HL-60/S4 (cell line): ENCODE data around the gene NEGR1.

Source experiments
- in situ Hi-C: fragments of 300-500 bp; cut with MboI; formaldehyde crosslinking; loops from 2 replicates; pipeline ENCODE4 v1.14.3; 2022; ENCODE audit warnings: low sequenced_read_pairs

The NEGR1 gene

GRCh38 chr1:72235062-72235461, 47.3 kb downstream of the NEGR1 start:
- in situ Hi-C loops, result no loop called here

- in situ Hi-C loops, result no loop called here
Observed at GRCh38 chr1:72230746-72231145, 51.6 kb downstream of the NEGR1 start.

DNA sequence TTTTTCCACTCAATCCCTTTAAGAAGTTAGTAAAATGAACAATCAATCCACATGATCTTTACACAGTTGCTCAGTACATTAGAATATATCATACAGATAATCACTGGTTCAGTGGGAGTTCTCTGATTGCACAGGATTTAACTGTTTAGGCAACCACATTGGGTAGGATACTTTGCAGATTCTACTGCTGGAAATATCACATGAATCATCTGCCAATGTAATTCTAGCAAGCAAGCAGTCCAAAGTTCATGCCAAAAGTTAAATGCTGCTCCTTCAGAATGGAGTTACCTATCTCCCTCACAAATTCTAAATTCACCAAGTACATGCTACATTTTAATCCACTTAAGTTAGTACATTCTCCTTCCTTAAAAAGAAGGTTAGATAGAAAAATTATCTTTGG, 52.4 kb downstream of the NEGR1 start:
- in situ Hi-C loops, result no loop called here

DNA sequence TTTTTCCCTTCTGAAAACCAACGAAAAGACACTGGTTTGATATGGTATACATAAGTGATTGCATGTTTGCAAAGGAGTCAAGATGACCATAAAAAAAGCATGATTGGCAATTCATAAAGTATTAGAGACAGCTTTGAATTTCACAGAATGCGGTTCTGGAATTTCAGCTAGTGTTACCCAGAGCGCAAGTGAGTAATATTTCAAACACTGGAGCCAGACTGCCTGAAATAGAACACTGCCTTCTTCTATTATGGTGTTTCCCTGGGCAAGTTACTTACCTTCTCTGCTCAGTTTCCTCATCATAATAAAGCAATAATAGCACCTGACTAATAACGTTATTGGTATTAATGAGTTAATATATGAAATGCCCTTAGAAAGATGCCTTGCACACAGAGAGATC, 54.7 kb downstream of the NEGR1 start:
- in situ Hi-C loops, result no loop called here

GRCh38 chr1:72224506-72224905, 57.8 kb downstream of the NEGR1 start:
- in situ Hi-C loops, result no loop called here

- in situ Hi-C loops, result no loop called here
Observed at GRCh38 chr1:72221811-72222210, 60.5 kb downstream of the NEGR1 start.

GRCh38 chr1:72218141-72218739, 64.1 kb downstream of the NEGR1 start:
- in situ Hi-C loops, result no loop called here

DNA sequence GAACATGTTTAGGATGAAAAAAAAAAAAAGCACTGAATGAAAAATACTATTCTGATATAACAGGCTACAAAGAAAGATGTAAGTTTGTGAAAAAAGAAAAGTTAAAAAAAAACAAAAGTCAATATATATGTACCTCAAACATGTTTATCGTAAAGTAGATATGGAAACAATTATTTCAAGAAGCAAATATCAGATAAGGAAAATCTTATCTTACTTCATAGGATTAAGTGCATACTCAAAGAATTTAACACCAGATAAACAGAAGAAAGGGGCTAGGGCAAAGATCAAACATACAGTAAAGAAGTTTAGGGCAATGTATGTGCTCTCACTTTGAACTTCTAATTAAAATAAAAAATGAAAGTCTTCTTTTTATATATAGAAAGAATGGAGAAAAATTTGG, 75.3 kb downstream of the NEGR1 start:
- in situ Hi-C loops, result no loop called here

- in situ Hi-C loops, result no loop called here
Observed at GRCh38 chr1:72202761-72203160, 79.6 kb downstream of the NEGR1 start.

DNA sequence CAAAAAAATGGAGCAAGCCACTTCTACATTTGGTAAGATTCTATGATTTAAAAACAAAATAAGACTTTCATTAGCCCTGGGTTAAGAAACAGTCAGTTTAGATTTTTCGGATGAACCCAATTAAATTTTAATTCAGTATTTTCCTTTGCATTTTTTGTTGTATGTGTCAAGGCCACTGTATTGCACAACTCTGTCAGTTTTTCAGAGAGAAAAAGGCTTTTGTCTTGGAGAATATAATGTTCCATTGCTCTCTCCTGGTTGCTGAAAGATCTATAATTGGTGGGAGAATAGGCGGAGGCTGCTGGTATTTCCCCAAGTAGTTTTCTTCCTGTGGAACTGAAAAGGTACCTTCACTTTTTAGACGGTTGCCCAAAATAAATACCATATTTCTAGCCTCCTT, 84.6 kb downstream of the NEGR1 start:
- in situ Hi-C loops, result no loop called here

DNA sequence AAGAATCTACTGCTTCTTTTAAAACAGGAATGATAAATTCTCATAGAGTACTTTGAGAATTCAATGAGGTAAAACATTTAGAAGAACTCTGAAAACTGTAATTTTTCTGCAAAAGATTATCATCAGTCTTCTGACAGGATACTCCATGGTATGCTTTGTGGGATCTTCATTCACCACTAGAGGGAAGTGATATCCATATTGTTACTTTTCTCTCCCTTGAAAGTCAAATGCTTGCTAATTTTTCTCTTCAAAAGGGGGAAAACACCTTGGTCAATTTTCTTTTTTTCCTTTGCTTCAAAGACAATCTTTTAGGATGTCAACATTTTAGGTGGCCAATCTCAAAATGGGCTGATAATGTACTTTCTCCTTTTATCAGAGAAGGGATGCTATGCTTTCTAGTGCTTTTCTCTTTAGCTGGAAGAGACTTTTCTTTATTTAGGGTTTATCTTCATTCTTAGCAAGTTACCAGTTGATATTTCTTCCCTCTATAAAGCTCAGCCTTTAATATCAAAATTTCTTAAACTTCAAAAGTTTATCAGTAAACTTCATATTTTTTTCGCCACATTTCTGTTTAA, 95.5 kb downstream of the NEGR1 start:
- in situ Hi-C loops, result no loop called here

DNA sequence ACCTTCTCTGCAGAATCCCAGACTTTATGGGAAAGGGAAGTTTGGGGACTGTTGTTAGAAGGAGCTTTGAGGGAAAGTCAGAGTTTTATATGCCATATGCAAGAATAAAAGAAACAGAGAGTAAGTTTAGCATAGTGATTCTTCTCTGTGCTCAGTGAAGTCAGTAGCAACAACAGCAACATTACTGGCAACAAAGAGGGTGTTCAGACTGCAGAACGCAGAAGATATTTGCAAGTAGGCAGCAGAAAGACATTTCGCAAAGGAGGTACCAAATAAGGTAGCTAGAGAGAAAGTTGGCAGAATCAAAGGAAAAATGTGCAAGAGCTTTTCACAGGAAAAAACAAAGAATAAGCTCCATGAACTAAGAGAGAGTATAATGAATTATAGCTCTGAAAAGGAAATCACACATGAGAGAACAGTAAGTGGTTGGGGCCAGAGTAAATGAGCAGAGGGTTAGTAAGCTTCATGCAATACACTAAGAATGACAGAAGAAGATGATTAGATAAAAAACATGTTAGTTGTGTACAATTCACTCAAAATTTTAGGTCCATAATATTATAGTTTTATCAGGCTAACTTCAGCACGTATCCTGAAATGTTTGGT, 98.1 kb downstream of the NEGR1 start:
- in situ Hi-C loops, result no loop called here

DNA sequence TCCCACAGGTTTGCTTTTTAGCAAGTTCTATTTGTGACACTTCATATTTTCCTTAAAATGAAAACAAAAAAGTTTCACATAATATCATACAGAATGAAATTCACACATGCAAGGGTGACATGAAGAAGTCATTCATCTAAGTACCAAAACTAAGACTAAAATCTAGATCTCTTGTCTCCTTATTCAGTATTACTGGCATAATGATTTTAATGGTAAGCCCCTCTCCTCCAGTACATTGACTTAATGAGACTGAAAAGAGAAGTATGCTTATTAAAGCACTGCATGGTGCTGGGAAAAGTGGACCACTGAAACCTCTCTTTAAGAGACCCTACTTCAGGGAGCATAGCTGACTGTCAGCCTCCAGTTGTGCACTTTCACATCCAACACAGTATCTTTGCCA, 99.5 kb downstream of the NEGR1 start:
- in situ Hi-C loops, result no loop called here

- in situ Hi-C loops, result no loop called here
Observed at GRCh38 chr1:72178266-72178665, 104.1 kb downstream of the NEGR1 start.

DNA sequence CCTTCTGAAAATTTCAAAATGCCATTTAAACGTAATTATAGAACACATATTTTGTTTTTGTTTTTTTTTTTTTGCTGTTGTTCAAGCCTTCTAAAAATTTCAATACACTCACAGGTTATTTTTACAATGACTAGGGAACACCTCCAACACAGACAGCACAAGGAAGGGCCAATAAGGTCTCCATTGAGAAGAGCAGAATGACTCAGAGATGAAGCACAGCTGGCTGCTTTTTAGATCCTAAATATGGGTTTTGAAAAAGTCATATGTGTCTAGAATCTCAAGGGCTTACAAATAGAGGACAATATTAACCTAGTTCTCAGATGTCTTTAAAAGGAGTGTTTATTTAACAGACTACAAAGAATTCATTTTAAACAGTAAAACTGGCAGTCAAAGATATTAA, 104.6 kb downstream of the NEGR1 start:
- in situ Hi-C loops, result no loop called here

- in situ Hi-C loops, result no loop called here
Observed at GRCh38 chr1:72170246-72170645, 112.1 kb downstream of the NEGR1 start.

DNA sequence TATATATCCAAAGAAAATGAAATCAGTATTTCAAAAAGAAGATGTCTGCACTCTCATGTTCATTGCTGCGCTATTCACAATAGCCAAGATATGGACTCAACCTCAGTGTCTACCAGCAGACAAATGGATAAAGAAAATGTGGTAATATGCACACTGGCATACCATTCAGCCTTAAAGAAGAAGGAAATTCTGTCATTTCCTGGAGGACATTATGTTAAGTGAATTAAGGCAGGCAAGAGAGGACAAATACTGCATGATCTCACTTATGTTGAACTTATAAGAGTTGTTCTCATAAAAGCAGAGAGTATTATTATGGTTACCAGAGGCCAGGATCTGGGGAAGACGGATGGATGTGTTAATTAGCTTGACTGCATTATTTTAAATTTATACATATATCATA, 115.9 kb downstream of the NEGR1 start:
- in situ Hi-C loops, result no loop called here

DNA sequence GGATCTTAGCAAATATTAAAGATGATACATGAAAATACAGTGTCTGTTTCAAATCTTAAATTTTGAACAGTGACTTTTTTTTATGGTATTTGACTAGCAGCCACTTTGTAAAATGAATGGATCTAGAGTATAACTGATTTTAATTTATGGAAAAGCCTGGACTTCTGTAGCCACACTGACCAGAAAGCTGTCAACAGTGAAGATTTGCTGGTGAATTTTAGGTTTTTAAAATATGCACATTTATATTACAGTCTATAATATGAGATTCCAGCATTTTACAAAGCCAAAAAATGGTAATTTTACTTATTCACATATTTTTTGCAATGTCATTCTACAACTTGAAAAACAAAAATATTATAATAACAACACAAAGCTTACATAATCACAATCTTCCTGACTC, 131.8 kb downstream of the NEGR1 start:
- in situ Hi-C loops, result no loop called here

GRCh38 chr1:72141875-72142274, 140.5 kb downstream of the NEGR1 start:
- in situ Hi-C loops, result no loop called here

DNA sequence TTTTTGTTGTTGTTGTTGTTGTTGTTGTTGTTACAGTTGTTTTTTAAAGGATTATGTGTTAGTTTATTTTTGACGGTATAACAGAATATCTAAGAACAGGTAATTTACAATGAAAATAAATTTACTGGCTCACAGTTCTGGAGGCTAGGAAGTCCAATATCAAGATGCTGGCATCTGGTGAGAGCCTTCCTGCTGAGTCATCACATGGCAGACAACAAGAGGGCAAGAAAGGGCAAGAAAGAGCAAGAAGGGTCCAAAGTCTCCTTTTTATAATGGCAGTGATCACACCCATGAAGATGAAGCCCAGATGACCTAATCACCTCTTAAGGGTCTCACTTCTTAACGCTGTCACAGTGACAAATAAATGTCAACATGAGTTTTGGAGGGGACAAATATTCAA, 142.1 kb downstream of the NEGR1 start:
- in situ Hi-C loops, result no loop called here

- in situ Hi-C loops, result no loop called here
Observed at GRCh38 chr1:72137656-72138055, 144.7 kb downstream of the NEGR1 start.

DNA sequence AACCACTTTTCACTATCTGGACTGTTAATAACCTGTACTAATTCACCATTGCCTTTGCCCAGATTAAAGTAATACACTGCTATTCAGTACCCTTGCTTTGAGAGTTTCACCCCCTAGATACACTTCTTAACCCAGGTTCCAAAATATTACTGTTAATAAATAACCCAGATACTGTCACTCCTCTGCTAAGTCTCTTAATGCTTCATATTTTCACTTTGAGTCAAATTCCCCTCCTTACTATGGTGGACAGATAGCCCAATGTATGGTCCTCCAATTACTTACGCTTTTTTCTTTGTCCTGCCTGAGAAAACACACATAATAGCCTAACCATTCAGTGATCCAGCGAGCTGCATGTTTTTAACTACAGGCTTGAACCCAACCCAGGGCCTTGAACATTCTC, 152.5 kb downstream of the NEGR1 start:
- in situ Hi-C loops, result no loop called here
